Smooth muscle cell (in vitro differentiated cells): ENCODE data around the gene CPNE9. TPM values are rescaled to one million over a fixed set of nuclear protein-coding genes. Genes with fewer than 3 reads are reported as not detected.

Experiments used
- DNase-seq: peaks from one replicate; lab custom pipeline; 2025; ENCODE audit not compliant: unreplicated experiment; lab: John Stamatoyannopoulos, UW
- H2AFZ ChIP-seq: fragments of 200-600 bp; sonication (generic); 2 replicates; pipeline ENCODE4 v1.6.0; 2016; ENCODE audit warnings: antibody characterized with exemption, low read depth, mild to moderate bottlenecking
- H3F3A ChIP-seq: fragments of 200-600 bp; sonication (generic); 2 replicates; pipeline ENCODE4 v1.6.0; 2017; ENCODE audit warnings: antibody characterized with exemption, low read depth
- H3K27ac ChIP-seq: fragments of 200-600 bp; sonication (generic); 2 replicates; pipeline ENCODE4 v1.5.1; 2016; ENCODE audit warnings: low read depth, mild to moderate bottlenecking
- H3K27me3 ChIP-seq: fragments of 200-600 bp; sonication (generic); 2 replicates; pipeline ENCODE4 v1.6.1; 2016; ENCODE audit warnings: low read depth, mild to moderate bottlenecking
- H3K36me3 ChIP-seq: fragments of 200-600 bp; sonication (generic); 2 replicates; pipeline ENCODE4 v1.5.1; 2016; ENCODE audit warnings: low read depth
- H3K4me1 ChIP-seq: fragments of 200-600 bp; sonication (generic); 2 replicates; pipeline ENCODE4 v1.5.1; 2016; ENCODE audit warnings: low read depth
- H3K4me2 ChIP-seq: fragments of 200-600 bp; sonication (generic); 2 replicates; pipeline ENCODE4 v1.6.0; 2016; ENCODE audit warnings: mild to moderate bottlenecking
- H3K4me3 ChIP-seq: fragments of 200-600 bp; sonication (generic); 2 replicates; pipeline ENCODE4 v1.5.1; 2016; ENCODE audit warnings: mild to moderate bottlenecking
- H3K79me2 ChIP-seq: fragments of 200-600 bp; sonication (generic); 2 replicates; pipeline ENCODE4 v1.6.0; 2016; ENCODE audit warnings: low read depth, mild to moderate bottlenecking
- H3K9ac ChIP-seq: fragments of 200-600 bp; sonication (generic); 2 replicates; pipeline ENCODE4 v1.6.0; 2016; ENCODE audit warnings: low read depth
- H3K9me3 ChIP-seq: fragments of 200-600 bp; sonication (generic); replicated peaks from 2 replicates; pipeline ENCODE4 v1.5.1; 2016; ENCODE audit warnings: low read depth
- H4K20me1 ChIP-seq: fragments of 200-600 bp; sonication (generic); 2 replicates; pipeline ENCODE4 v1.6.0; 2016; ENCODE audit warnings: low read depth
- CTCF ChIP-seq: fragments of 200-600 bp; sonication (generic); IDR thresholded peaks from 2 replicates; pipeline ENCODE4 v1.5.1; 2017; ENCODE audit warnings: borderline replicate concordance, mild to moderate bottlenecking, antibody characterized with exemption; ENCODE audit not compliant: insufficient read depth, poor library complexity, severe bottlenecking
- WGBS: methylation state at CpG from one replicate; pipeline ENCODE4 v1.1.7; 2016; ENCODE audit warnings: low lambda C conversion rate; 5-methylcytosine and 5-hydroxymethylcytosine counted together
- polyA plus RNA-seq: library from polyadenylated mRNA; unstranded; fragments of >200 nt; fragmentation: Nextera tagmentation; extraction: Ambion mirVana; gene quantifications from 2 replicates; pipeline ENCODE4 v1.2.1, GENCODE V29; 2016
- total RNA-seq: library from RNA; depleted of rRNA; stranded (reverse); fragments of >200 nt; gene quantifications from 2 replicates; pipeline ENCODE4 v1.2.3, GENCODE V29; 2014

CPNE9 gene
- total and polyA plus RNA-seq, 2 experiments from 2014 or later, result not detected

GRCh38 chr3:9767418-9767817, 63.8 kb downstream of the CPNE9 start:
- WGBS, result 86% methylated on average over 7 of the region's 7 CpGs

DNA sequence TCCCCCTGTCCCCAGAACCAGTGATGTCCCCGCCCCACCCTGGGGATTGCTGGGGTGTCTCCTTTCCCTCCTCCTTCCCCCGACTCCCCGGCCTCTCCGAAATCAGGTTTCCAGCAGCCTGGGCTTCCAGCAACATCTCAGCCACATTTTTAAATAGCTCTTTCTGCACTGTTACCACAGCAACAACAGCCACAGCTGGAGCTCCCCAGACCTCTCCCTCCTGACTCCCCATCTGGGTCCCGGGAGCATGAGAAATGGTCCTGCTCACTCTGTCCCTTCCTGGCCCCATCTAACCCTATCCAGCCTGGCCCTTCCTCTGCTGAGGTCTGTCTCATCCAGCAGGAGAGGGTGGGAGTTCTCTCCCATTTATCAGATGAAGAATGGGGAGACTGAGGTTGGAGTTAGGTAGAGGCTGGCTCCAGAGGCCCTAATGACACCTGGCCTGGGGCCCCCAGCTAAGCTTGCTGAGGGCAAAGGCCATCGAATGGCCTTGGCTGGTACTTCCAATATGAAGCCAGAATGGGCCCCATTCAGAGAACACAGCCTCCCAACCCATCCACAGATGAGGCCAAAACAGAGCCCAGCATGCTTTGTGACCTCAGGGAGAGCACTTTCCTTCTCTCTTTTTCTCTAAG, 64.6 kb downstream of the CPNE9 start:
- H3F3A ChIP-seq, result no peaks in the 10 kb centered on the region
- DNase-seq, result no peak
- no peak overlapping the region for H3K27ac ChIP-seq
- no peaks in the 10 kb centered on the region for H3K27me3 ChIP-seq
- H3K79me2 ChIP-seq, result no peaks in the 10 kb centered on the region
- no peaks in the 10 kb centered on the region for H3K9me3 ChIP-seq
- H3K36me3 ChIP-seq, result no peaks in the 10 kb centered on the region
- H3K4me2 ChIP-seq, result no peak overlapping the region
- no peak overlapping the region for H3K4me3 ChIP-seq
- no peak overlapping the region for H2AFZ ChIP-seq
- no peak for TF ChIP-seq CTCF
- 95% methylated on average over 3 of the region's 6 CpGs for WGBS
- H3K4me1 ChIP-seq, result peaks cover 4% of the 10 kb centered on the region
- no peaks in the 10 kb centered on the region for H4K20me1 ChIP-seq
- no peak overlapping the region for H3K9ac ChIP-seq

More at GRCh38 chr3:9767418-9767817, 63.8 kb downstream of the CPNE9 start:
- Histone ChIP-seq H3K4me3 (no peak overlapping the region), H3K4me2 (no peak overlapping the region), H3K36me3 (no peaks in the 10 kb centered on the region), H4K20me1 (no peaks in the 10 kb centered on the region), H3K4me1 (peaks cover 4% of the 10 kb centered on the region), H3K79me2 (no peaks in the 10 kb centered on the region), H3K27me3 (no peaks in the 10 kb centered on the region), H3K9ac (no peak overlapping the region), H3F3A (no peaks in the 10 kb centered on the region), H3K9me3 (no peaks in the 10 kb centered on the region), H3K27ac (no peak overlapping the region), H2AFZ (no peak overlapping the region)
- DNase-seq, result no peak
- TF ChIP-seq CTCF, result no peak

GRCh38 chr3:9769012-9769411, 65.4 kb downstream of the CPNE9 start:
- peaks cover 4% of the 10 kb centered on the region for H3K4me1 ChIP-seq
- H3K27ac ChIP-seq, result no peak overlapping the region
- H3K27me3 ChIP-seq, result no peaks in the 10 kb centered on the region
- no peaks in the 10 kb centered on the region for H4K20me1 ChIP-seq
- H3K4me3 ChIP-seq, result peak overlapping the region; percentile 56
- H3K79me2 ChIP-seq, result no peaks in the 10 kb centered on the region
- no peak for DNase-seq
- 90% methylated on average over 5 of the region's 5 CpGs for WGBS
- H3K36me3 ChIP-seq, result no peaks in the 10 kb centered on the region
- H3F3A ChIP-seq, result no peaks in the 10 kb centered on the region
- peak overlapping the region; percentile 47 for H3K9ac ChIP-seq
- no peak for TF ChIP-seq CTCF
- no peaks in the 10 kb centered on the region for H3K9me3 ChIP-seq
- H2AFZ ChIP-seq, result no peak overlapping the region
- peak overlapping the region; percentile 87 for H3K4me2 ChIP-seq
